HG03064 (cell line): ENCODE measurements around the gene B3GNT7.
"Not testable (repeated sequence)": the region's sequence is repeated elsewhere in the genome, so short reads cannot be mapped to it uniquely, and the experiment has no call there.

Experiments
- ATAC-seq: cut with Tn5 transposase; IDR thresholded peaks from one replicate; pipeline ENCODE4 v1.9.1; 2021; ENCODE audit warnings: low read depth; ENCODE audit not compliant: unreplicated experiment

B3GNT7 gene

DNA sequence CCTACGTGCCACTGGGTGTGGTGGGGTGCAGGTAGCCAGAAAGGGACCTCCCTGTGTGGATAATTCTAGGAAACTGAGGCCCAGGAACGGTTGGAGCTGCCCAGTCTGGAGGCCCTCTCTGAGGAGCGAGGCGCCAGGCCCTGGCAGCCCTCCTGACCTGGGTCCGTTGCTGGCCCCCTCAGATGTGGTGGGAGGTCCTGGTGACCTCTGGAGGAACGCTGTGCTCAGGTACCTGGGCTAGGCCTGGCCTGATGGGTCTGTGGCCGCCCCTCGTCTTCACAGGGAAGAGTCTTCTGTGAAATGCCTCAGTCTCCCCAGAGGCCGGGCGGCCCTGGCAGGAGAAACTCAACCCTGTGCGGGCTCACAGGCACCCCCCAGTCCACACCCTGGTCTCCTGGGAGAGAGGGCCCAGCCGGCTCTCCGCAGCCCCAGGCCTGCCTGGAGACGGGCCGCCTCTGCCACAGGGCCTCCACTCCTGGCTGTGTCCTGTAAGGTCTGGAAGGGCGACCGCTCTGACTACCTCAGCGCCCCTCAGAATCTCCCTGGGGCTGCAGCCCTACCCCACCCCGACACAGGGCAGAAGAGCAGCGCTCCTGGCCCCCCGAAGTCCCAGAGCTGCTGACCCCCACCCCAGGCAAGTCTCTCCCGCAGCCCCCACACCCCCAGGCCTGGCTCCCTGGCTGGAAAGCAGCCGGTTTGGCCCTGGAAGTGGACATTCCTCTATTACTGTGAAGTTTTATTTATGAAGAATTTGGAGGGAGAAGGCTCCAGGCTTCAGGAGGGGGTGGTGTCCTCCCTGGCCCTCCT lies 3.7 kb downstream of the B3GNT7 start:
- no peak for ATAC-seq

DNA sequence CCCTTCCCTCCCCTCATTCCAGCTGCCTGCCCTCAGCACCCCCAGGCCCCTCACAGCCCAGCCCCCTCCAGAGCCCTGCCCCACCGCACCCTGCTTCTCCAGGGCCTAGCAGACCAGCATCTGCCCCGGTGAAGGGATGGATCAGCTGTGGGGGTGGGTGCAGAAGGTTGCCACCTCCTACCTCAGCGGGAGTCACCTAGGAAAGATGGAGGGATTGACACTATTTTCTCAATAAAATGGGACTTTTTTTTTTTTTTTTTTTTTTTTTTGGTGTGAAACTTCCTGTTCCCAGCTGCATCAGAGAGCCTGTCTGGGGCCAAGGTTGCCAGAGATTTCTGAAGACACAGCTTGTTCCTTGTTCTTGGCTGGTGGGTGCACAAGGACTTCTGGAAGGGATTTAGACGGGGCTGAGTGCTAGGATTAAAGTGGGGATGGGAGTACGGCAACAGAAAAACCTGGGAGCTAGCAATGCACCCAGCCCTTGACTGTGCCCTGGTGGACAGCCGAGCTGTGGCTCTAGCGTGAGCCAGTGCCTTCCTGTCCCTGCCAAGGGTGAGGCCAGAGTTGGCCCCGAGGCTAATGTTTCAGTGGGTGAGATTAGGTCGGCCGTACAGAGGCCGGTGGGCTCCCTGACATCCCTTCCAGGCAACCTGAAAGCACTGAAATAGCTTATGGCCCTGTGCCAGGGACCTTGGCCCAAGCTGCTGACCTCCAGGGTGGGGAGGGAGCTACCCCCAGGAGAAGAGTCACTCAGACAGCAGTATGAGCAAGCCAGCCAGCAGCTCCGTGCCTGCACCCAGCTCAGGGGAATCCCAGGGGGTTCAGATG lies 4.6 kb downstream of the B3GNT7 start:
- ATAC-seq = no peak

DNA sequence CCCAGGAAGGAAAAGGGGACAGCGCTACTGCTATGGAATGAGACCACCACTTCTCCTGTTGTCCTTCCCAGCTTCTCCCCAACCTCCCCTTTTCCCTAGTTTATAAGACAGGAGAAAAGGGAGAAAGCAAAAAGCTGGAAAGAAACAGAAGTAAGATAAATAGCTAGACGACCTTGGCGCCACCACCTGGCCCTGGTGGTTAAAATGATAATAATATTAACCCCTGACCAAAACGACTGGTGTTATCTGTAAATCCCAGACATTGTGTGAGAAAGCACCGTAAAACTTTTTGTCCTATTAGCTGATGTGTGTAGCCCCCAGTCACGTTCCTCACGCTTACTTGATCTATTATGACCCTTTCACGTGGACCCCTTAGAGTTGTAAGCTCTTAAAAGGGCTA lies 5.2 kb downstream of the B3GNT7 start:
- not testable (repeated sequence) for ATAC-seq

DNA sequence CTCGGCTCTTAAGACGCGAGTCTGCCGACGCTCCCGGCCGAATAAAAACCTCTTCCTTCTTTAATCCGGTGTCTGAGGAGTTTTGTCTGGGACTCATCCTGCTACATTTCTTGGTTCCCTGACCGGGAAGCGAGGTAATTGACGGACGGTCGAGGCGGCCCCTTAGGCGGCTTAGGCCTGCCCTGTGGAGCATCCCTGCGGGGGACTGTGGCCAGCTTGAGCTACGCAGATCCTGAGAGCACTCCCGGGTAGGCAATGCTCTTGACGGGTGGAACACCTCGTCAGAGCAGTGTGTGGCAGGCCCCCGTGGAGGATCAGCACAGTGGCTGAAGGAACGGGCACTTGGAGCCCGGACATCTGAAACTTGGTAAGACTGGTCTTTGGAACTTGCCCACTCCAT lies 5.6 kb downstream of the B3GNT7 start:
- not testable (repeated sequence) for ATAC-seq

DNA sequence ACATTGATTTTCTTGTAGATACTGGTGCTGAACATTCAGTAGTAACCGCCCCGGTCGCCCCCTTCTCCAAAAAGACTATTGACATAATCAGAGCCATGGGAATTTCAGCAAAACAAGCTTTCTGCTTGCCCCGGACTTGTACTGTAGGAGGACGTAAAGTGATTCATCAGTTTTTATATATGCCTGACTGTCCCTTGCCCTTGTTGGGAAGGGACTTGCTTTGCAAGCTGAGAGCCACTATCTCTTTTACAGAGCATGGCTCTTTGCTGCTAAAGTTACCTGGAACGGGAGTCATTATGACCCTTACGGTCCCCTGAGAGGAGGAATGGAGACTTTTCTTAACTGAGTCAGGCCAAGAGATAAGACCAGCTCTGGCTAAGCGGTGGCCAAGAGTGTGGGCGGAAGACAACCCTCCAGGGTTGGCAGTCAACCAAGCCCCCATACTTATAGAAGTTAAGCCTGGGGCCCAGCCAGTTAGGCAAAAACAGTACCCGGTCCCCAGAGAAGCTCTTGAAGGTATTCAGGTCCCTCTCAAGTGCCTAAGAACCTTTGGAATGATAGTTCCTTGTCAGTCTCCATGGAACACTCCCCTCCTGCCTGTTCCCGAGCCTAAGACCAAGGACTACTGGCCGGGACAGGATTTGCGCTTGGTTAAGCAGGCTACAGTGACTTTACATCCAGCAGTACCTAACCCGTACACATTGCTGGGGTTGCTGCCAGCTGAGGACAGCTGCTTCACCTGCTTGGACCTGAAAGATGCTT lies 8.1 kb downstream of the B3GNT7 start:
- ATAC-seq = not testable (repeated sequence)

DNA sequence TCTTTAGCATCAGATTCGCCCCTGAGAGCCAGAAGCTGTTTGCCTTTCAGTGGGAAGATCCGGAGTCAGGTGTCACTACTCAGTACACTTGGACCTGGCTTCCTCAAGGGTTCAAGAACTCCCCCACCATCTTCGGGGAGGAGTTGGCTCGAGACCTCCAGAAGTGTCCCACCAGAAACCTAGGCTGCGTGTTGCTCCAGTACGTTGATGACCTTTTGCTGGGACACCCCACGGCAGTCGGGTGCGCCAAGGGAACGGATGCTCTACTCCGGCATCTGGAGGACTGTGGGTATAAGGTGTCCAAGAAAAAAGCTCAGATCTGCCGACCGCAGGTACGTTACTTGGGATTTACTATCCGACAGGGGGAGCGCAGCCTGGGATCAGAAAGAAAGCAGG lies 8.7 kb downstream of the B3GNT7 start:
- ATAC-seq = not testable (repeated sequence)

DNA sequence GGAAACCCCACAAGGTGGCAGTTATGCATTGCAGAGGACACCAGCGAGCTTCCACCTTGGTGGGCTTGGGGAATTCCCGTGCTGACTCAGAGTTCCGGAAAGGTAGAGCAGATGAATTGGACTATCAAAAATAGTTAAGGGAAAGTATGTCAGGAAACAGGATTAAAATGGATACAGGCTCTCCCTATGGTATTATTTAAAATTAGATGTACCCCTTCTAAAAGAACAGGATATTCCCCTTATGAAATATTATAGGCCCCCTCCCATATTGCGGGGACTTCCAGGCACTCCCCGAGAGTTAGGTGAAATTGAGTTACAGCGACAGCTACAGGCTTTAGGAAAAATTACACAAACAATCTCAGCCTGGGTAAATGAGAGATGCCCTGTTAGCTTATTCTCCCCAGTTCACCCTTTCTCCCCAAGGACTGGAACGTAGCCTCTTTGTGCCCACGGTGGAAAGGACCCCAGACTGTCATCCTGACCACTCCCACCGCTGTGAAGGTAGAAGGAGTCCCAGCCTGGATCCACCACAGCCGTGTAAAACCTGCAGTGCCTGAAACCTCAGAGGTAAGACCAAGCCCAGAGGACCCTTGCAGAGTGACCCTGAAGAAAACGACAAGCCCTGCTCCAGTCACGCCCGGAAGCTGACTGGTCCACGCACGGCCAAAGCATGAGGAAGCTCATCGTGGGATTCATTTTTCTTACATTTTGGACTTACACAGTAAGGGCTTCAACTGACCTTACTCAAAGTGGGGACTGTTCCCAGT lies 10.3 kb downstream of the B3GNT7 start:
- not testable (repeated sequence) for ATAC-seq

DNA sequence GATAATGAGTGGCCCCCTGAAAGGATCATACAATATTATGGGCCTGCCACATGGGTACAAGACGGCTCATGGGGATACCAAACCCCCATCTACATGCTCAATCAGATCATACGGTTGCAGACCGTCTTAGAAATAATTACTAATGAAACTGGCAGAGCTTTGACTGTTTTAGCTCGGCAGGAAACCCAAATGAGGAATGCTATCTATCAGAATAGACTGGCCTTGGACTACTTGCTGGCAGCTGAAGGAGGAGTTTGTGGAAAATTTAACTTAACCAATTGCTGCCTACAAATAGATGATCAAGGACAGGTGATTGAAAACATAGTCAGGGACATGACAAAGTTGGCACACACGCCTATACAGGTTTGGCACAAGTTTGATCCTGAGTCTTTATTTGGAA lies 12.2 kb downstream of the B3GNT7 start:
- not testable (repeated sequence) for ATAC-seq

DNA sequence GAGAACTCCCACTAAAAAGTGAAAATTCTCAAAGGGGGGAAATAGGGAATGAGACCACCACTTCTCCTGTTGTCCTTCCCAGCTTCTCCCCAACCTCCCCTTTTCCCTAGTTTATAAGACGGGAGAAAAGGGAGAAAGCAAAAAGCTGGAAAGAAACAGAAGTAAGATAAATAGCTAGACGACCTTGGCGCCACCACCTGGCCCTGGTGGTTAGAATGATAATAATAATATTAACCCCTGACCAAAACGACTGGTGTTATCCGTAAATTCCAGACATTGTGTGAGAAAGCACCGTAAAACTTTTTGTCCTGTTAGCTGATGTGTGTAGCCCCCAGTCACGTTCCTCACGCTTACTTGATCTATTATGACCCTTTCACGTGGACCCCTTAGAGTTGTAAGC lies 12.8 kb downstream of the B3GNT7 start:
- ATAC-seq = not testable (repeated sequence)

DNA sequence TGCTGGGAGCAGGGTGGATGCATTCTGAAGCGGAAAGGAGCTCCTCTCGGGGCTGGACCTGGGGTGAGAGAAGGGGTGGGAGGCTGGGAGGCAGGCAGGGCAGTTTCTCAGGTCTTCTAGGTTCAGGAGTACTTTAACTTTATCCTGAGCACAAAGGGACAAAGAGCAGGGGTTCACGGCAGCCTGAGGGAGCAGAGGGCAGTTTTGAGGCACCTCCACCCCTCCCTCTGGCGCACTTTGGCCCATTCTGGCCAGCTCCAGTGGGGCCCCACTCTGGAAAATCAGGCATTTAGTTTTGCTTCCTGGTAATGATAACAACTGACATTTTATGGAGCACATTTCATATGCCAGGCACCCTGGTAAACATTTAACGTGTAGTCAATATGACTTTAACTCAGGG lies 14.3 kb downstream of the B3GNT7 start:
- ATAC-seq = no peak

DNA sequence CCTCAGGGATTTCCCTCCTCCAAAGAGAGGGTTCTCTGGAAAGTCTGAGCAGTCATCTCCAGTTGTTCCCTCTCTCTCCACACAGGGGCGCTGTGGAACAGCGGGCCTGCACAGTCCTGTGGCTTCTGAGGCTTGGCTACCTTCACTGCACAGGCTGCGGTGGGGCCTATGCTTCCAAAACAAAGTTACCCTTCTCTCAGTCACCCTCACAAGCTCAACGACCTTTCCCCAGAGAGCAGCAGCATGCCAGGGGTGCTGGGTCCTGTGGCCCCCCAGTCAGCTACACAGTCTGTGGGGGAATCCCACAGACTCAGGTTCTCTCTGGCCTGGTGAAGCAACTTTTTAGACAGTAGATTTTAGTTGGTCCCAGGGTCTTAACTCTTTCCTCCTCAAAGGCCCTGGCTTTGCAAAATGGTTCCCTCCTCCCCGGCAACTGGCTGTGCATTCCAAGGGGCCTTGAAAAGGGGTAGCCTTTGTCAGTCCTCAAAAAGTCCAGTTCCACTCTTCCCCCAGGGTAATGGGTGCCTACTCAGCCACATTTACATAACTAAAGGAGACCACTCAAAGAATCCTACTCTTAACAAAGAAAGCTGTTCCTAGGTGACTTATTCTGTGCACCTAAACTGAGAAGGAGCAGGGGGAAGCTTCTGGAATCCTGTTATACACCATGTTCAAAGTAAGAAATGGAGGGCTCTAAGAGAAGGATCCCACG lies 14.9 kb downstream of the B3GNT7 start:
- no peak for ATAC-seq

DNA sequence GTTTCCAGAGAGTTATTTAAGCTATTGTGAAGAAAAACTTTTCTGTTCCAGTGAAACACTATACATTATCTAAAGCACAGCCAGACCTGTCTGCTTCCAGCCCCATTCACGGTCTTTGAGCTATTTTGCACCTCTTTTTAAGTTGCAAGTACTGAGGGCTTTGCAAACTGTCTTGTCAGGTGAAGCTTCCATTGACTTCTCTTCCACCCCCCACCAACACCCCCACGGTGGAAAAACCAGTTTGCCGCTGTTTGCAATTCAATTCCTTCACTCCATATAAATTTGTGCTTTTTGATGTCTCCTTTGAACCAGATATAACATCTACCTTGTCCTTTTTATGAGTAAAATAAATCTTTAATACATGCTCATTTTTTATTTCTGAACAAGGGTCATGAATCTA lies 15.7 kb downstream of the B3GNT7 start:
- no peak for ATAC-seq

DNA sequence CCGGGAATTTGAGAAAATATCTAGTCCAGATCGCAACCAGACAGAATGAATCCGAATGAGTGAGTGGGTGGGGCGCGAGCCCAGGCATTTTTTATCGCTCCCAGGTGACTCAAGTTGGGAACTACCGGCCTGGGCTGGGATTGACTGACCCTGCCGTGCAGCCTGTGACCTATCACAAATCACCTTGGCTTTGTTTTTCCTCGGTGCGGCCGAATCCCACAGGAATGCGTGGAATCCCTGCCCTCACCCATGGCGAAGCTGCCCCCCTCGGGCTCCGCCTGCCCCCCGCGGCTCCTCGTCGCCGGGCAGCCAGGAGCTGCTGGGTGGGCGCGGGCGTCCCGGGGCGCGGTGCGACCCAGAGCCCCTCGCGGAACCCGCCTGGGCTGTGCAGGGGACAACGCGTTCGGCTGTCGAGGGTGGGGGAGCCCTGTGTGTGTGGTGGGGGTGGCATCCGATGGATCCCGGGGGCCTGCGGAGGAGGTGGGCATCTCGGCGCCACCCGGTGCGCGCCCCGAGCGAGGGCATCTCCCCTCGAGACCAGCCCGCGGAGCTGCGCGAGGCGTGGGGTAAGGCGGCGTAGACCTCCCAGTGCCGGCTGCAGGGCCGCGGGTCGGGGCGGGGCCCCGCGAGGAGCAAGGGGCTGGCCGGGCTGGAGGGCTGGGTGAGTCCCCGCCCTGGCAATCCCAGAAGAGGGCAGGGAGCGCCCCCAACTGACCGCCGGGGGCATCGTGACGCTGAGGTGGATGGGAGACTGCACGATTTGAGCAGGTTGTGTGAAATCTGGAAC lies 16.5 kb downstream of the B3GNT7 start:
- peak; percentile 95 for ATAC-seq

DNA sequence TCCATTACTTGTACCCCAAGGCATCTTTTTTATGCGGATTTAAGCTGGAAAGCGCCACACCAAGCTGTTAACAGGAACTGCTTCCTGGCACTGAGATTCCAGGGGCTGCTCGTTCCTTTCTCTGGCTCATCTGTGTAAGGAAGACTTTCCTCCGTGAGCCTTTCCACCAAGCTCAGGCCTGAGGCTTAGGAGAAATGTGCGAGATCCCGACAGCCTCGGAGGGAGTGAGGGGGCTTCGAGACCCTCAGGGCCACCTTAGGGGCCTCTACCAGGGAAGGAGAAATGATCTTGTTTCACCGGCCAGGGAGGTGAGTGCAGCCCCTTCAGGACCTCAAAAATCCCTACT lies 17.1 kb downstream of the B3GNT7 start:
- ATAC-seq = no peak

DNA sequence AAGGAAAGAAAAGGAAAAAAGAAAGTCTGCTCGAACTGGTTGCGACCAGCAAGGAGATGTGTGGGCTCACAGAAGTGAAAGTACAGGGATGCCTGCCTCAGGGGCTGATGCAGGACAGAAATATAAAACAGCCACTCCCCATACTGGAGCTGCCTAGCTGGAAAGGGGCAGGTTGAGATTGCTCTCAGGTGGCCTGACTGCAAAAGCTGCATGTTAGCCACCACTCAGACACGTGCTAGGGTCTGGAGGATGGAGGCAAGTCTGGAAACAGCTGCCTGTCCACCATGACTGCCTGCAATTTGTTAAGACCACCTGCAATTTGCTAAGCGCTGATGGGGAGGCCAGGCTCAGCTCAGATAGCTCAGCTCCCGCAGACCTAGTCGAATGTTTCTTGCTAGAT lies 17.9 kb downstream of the B3GNT7 start:
- no peak for ATAC-seq

DNA sequence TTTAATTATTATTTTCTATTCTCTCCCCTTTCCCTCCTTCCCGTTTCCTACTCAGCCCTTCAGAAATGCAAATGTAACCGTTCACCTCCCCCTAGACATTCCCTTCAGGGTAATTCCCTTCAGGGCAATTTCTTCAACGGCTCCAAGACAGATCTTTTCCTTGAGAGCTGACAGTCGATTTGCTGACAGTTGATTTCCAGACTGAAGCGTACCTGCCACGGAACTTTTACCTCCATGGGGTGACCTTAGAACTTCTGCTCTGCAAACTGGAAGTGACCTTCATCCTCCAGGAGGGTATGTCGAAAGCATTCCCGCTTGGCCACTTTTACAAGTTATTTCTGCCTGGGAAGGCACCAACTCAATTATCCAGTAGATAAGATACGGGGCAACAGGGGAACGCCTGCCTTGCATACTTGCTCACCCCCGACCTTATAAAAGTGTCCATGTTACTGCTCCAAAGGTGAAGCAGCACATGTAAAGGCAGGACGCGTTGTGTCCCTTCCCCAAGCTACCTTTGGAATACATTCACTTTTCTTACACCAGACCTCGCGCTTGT lies 18.5 kb downstream of the B3GNT7 start:
- no peak for ATAC-seq

DNA sequence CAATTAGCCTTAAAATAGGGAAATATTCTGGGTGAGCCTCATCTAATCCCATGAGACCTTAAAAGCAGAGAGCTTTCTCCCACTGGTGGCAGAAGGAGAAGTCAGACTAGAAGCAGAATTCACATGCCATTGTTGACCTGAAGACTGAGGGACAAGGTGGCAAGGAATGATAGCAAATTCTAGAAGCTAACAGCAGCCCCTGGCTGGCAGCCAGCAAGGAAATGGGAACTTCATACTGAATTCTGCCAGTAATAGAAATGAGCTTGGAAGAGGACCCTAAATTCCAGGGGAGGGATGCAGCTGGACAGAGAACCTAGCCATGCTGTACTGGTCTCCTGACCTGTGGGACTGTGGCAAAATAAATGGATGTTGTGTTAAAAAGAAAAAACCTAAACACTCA lies 19.5 kb downstream of the B3GNT7 start:
- ATAC-seq = no peak

DNA sequence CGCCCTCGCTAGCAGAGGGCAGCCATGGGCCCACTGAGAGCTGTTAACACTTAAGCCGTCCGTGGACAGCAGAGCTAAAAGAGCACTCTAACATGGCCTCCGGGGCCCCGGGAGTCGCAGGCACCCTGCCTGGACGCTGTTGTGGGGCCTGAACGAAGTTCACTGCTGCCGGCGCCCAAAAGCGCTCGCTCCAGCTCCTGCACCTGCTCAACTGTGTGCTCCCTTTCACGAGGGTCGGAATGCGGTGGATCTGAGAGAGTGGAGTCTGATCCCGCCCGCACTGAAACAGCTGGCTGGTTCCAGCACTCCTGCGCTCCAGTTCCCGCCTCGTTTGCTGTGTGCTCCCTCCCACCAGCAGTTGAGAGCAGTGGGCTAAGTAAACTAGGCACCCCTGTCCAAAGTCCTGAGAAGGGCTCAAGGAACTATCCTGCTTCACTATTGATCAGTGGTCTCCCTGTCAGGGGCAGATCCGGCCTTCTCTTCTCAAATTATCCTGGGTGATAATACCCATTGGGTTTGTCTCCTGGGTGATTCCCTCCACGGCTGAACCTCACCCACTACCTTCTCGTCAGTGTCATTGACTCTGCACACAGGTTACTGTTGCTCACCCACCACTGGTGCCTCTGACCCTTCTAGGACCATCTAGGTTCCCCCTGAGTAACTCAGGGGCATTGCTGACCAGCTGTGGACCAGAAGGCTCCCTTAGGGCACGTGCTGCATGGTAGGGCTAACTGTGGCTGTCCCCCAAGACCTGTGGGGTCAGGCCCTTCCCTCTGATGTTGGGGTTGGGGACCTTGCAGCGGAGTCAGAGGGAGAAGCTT lies 23.5 kb downstream of the B3GNT7 start:
- ATAC-seq = no peak
